GM12878 (cell line): ENCODE data around the gene FJX1. TPM values are rescaled to one million over a fixed set of nuclear protein-coding genes. Genes with fewer than 3 reads are reported as not detected.
A peak's percentile ranks its signal among the peaks of the same experiment; 100 is the strongest.

ENCODE experiments used
- ATAC-seq: fragments of 200-7000 bp; cut with Tn5 transposase; 3 replicates; pipeline ENCODE4 v1.9.1; 2020; ENCODE audit warnings: mild to moderate bottlenecking, moderate library complexity
- BruUV-seq: library from RNA; stranded (reverse); fragments of 400-500 nt; replicated peaks from 2 replicates; lab custom pipeline; 2021; lab: Mats Ljungman, UMichigan
- CTCF ChIA-PET: fragments of 300-600 bp; sonication (Branson Sonifier 250); formaldehyde crosslinking; extraction: SDS; loops from one replicate; lab custom pipeline; 2021; ENCODE audit warnings: inconsistent platforms; lab: Yijun Ruan, JAX
- POLR2A ChIA-PET: fragments of 350-600 bp; formaldehyde crosslinking; extraction: SDS; loops from one replicate; lab custom pipeline; 2021; ENCODE audit warnings: inconsistent platforms; lab: Charles Lee
- RAD21 ChIA-PET: fragments of 300-600 bp; sonication (Branson Sonifier 250); formaldehyde crosslinking; loops from one replicate; lab custom pipeline; 2023; ENCODE audit warnings: antibody characterized with exemption; ENCODE audit not compliant: unreplicated experiment; lab: Charles Lee
- SMC1A ChIA-PET: fragments of 300-600 bp; sonication (Branson Sonifier 250); formaldehyde crosslinking; loops from one replicate; lab custom pipeline; 2023; ENCODE audit not compliant: unreplicated experiment, uncharacterized antibody; lab: Charles Lee
- DNase-seq: peaks from one replicate; pipeline ENCODE4 v3.0.0-alpha.2; 2011; ENCODE audit warnings: low read depth, low spot score
- FAIRE-seq: peaks from 3 replicates; lab custom pipeline; 2011; peaks lifted over from hg19 to GRCh38; lab: Jason Lieb, UNC
- H2AFZ ChIP-seq: 2 replicates; pipeline ENCODE4 v1.6.0; 2011; ENCODE audit warnings: low read depth, low read length, control low read depth; ENCODE audit not compliant: control insufficient read depth
- H3K27ac ChIP-seq: 2 replicates; pipeline ENCODE4 v1.5.1; 2011; ENCODE audit warnings: control low read depth; ENCODE audit not compliant: control insufficient read depth, insufficient read depth
- H3K27me3 ChIP-seq, 2 experiments: replicated peaks in 1 of 2; 2 replicates each; pipeline versions ENCODE4 v1.6.0 to v1.6.1; 2011; ENCODE audit warnings: low read length in 1 of 2; ENCODE audit not compliant: control insufficient read depth in 2 of 2, insufficient read depth in 2 of 2
- H3K36me3 ChIP-seq, 2 experiments: 2 replicates each; pipeline ENCODE4 v1.5.1; 2011; ENCODE audit warnings: low read length in 1 of 2; ENCODE audit not compliant: control insufficient read depth in 2 of 2, insufficient read depth in 2 of 2
- H3K4me1 ChIP-seq: 2 replicates; pipeline ENCODE4 v1.6.1; 2011; ENCODE audit warnings: mild to moderate bottlenecking, low read length, moderate library complexity, mixed read lengths; ENCODE audit not compliant: control insufficient read depth, insufficient read depth
- H3K4me2 ChIP-seq: 2 replicates; pipeline ENCODE4 v1.6.0; 2011; ENCODE audit warnings: control low read depth; ENCODE audit not compliant: control insufficient read depth, insufficient read depth
- H3K4me3 ChIP-seq: fragments of 200-600 bp; sonication (generic); 2 replicates; pipeline ENCODE4 v1.5.1; 2016
- H3K79me2 ChIP-seq: 2 replicates; pipeline ENCODE4 v1.6.0; 2011; ENCODE audit warnings: low read length; ENCODE audit not compliant: control insufficient read depth, insufficient read depth
- H3K9ac ChIP-seq: 2 replicates; pipeline ENCODE4 v1.8.0; 2011; ENCODE audit warnings: low read length, control low read depth, mixed read lengths; ENCODE audit not compliant: control insufficient read depth, insufficient read depth
- H3K9me3 ChIP-seq: replicated peaks from 3 replicates; pipeline ENCODE4 v1.5.1; 2011; ENCODE audit warnings: mild to moderate bottlenecking, low read length; ENCODE audit not compliant: control insufficient read depth, insufficient read depth
- H4K20me1 ChIP-seq: 2 replicates; pipeline ENCODE4 v1.6.0; 2011; ENCODE audit not compliant: control insufficient read depth, insufficient read depth
- BHLHE40 ChIP-seq, 2 experiments: fragments of 450-650 bp in 1 of 2; IDR thresholded peaks; 2 replicates each; pipeline ENCODE4 v1.6.1; 2011 to 2017; ENCODE audit warnings: low read depth in 2 of 2, borderline replicate concordance in 1 of 2, improper control_type of control experiment in 1 of 2, low read length in 1 of 2, mild to moderate bottlenecking in 1 of 2
- HCFC1 ChIP-seq: fragments of 150-350 bp; IDR thresholded peaks from 2 replicates; pipeline ENCODE4 v1.6.1; 2014; ENCODE audit warnings: low read length
- NR2C1 ChIP-seq: fragments of 450-650 bp; IDR thresholded peaks from 2 replicates; pipeline ENCODE4 v1.6.1; 2017; ENCODE audit warnings: antibody characterized with exemption, mild to moderate bottlenecking, moderate library complexity
- WGBS: methylation state at CpG from one replicate; pipeline ENCODE4 v1.1.6; 2016; ENCODE audit warnings: low lambda C conversion rate; ENCODE audit not compliant: insufficient replicate concordance, insufficient coverage; ENCODE audit errors: missing lambda C conversion rate; 5-methylcytosine and 5-hydroxymethylcytosine counted together
- in situ Hi-C: fragments of 300-500 bp; cut with MboI; formaldehyde crosslinking; loops from 9 replicates; pipeline ENCODE4 v1.14.3; 2018; ENCODE audit warnings: mixed read lengths
- intact Hi-C: fragments of 100-400 bp; cut with micrococcal nuclease; formaldehyde crosslinking; loops from one replicate; pipeline ENCODE4 v1.14.2; 2022; ENCODE audit not compliant: unreplicated experiment
- polyA plus RNA-seq, 11 experiments: library from polyadenylated mRNA; depleted of rRNA in 4 of 11; unstranded in 6 of 11; stranded (reverse) in 5 of 11; fragments of >200 nt; fragmentation: Nextera tagmentation in 4 of 11; fragmentation: Illumina TruSeq in 1 of 11; extraction: Ambion mirVana in 4 of 11; extraction: Trizol in 1 of 11; gene quantifications; 1 replicate in 1 of 11; 2 replicates in 10 of 11; pipeline versions ENCODE4 v1.2.1 to v1.2.3, GENCODE V29; 2011 to 2016; ENCODE audit warnings: inconsistent platforms in 2 of 11, missing spikeins in 2 of 11, low read depth in 1 of 11
- total RNA-seq, 4 experiments: library from RNA; depleted of rRNA in 3 of 4; stranded (reverse); fragments of >200 nt in 3 of 4; fragmentation: Illumina TruSeq in 1 of 4; extraction: Trizol in 1 of 4; gene quantifications; 2 replicates each; pipeline versions ENCODE4 v1.2.1 to v1.2.3, GENCODE V29; 2013 to 2021

Gene FJX1
- total and polyA plus RNA-seq, 10 of the 15 experiments (the other 5 are each of a cell fraction or from before 2014, with no cell fraction given) = 1.7 to 26.1 (median 10.0) TPM

- H4K20me1 ChIP-seq = no peaks in the 10 kb centered on the region
- DNase-seq (no peak), ATAC-seq (no peak), FAIRE-seq (no peak)
- H3K4me2 ChIP-seq = no peak overlapping the region
- WGBS = 9% methylated on average over 3 of the region's 3 CpGs
- ChIA-PET RAD21 (no interaction called here), POLR2A (no interaction called here), CTCF (no interaction called here), SMC1A (no interaction called here)
- H2AFZ ChIP-seq = no peak overlapping the region
- H3K9ac ChIP-seq = no peak overlapping the region
- BruUV-seq = no TSS peak
- H3K27ac ChIP-seq = no peak overlapping the region
- no peaks in the 10 kb centered on the region for H3K4me1 ChIP-seq
- TF ChIP-seq BHLHE40 (IDR thresholded peaks at IDR 0.05; ENCODE audit: borderline replicate concordance in 1 of 2, low read depth in 2 of 2, low read length in 1 of 2) (peak in 1 of 2 experiments; percentile 38; a peak in 2 of 4 replicates), HCFC1 (no peak)
- H3K27me3 ChIP-seq = no peaks in the 10 kb centered on the region; a peak in 1 of 4 replicates
- intact Hi-C loops = no loop called here
- no peaks in the 10 kb centered on the region for H3K9me3 ChIP-seq
- H3K36me3 ChIP-seq = no peaks in the 10 kb centered on the region
- H3K4me3 ChIP-seq = no peak overlapping the region
- no peaks in the 10 kb centered on the region for H3K79me2 ChIP-seq
- in situ Hi-C loops = no loop called here
Observed at GRCh38 chr11:35587972-35588371, 30.3 kb upstream of the FJX1 start.

GRCh38 chr11:35588627-35589026, 29.6 kb upstream of the FJX1 start:
- Histone ChIP-seq H3K27ac (no peak overlapping the region), H3K36me3 (no peaks in the 10 kb centered on the region), H3K9ac (no peak overlapping the region)
- intact Hi-C loops (no loop called here), in situ Hi-C loops (no loop called here)
- no TSS peak for BruUV-seq
- ATAC-seq (no peak), FAIRE-seq (no peak), DNase-seq (no peak)
- SMC1A ChIA-PET = no interaction called here
- no peak for TF ChIP-seq NR2C1
- TF ChIP-seq, all 136 proteins: peak for 0
- H3K4me2 ChIP-seq = no peak overlapping the region
- no peaks in the 10 kb centered on the region; a peak in 1 of 4 replicates for H3K27me3 ChIP-seq
- H3K4me1 ChIP-seq = no peaks in the 10 kb centered on the region
- POLR2A ChIA-PET = no interaction called here
- CTCF ChIA-PET = interaction anchor here (0.6 kb wide), 1 partner anchor 747 kb away, joined by 3 read pairs; no protein-coding TSS in a partner anchor
- no peaks in the 10 kb centered on the region for H3K79me2 ChIP-seq
- no peak overlapping the region for H3K4me3 ChIP-seq
- WGBS = 30% methylated on average over 4 of the region's 4 CpGs
- RAD21 ChIA-PET = no interaction called here
- H2AFZ ChIP-seq = no peak overlapping the region
- H3K9me3 ChIP-seq = no peaks in the 10 kb centered on the region
- no peaks in the 10 kb centered on the region for H4K20me1 ChIP-seq
